ENCODE measurements around the gene CCNT2.
"Not testable (repeated sequence)": the region's sequence is repeated elsewhere in the genome, so short reads cannot be mapped to it uniquely, and the experiment has no call there.

The CCNT2 gene

GRCh38 chr2:134918526-134919340, at the start of gene CCNT2:
Gene CCNT2 (plus strand): TSS chr2:134918822. CDS start chr2:134918855, 33 bp downstream.
- DNase-seq (ENCODE audit: low read depth): peak; percentile 99

- no peak for DNase-seq (ENCODE audit: low read depth)
These were observed 48.5 kb upstream of the CCNT2 start for GRCh38 chr2:134869946-134870736.

- no peak for DNase-seq (ENCODE audit: low read depth)
These were observed 45.5 kb upstream of the CCNT2 start for GRCh38 chr2:134873152-134873551.

DNA sequence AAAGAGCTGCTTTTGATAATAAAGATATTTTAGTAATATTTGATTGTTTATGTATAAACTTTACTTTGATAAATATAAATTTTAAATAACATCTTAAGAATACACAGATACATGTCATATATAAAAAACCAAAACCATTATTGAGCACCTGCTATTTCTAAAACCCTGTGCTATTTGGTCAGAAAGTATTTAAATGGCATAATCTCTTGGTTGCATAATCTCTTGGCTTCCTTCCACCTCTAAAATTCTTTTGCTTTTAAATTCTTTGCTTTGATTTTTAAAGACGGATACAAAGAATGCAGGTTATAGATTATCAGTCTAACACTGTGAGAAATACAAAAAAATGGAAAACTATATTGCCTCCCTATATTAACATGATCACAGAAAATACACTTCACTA, 43.3 kb upstream of the CCNT2 start:
- DNase-seq (ENCODE audit: low read depth): no peak

DNA sequence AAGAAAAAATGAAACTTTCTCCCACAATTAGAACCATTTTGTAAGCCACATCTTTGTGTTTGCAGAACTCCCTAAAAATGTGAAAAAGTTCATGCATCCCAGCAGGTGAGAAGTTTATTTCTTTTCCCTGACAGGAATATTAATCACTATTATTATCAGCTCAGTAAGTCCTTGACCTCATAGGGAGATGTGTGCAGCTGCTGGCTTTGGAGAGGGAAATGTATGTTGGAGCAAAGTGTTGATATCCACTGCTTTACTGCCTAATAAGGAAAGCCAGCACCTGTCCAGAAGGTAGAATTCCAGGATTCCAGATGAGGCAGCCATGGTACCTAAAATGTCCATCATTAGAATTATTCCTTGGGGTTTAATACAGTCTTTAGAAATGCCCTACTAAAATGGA, 35.8 kb upstream of the CCNT2 start:
- no peak for DNase-seq (ENCODE audit: low read depth)

DNA sequence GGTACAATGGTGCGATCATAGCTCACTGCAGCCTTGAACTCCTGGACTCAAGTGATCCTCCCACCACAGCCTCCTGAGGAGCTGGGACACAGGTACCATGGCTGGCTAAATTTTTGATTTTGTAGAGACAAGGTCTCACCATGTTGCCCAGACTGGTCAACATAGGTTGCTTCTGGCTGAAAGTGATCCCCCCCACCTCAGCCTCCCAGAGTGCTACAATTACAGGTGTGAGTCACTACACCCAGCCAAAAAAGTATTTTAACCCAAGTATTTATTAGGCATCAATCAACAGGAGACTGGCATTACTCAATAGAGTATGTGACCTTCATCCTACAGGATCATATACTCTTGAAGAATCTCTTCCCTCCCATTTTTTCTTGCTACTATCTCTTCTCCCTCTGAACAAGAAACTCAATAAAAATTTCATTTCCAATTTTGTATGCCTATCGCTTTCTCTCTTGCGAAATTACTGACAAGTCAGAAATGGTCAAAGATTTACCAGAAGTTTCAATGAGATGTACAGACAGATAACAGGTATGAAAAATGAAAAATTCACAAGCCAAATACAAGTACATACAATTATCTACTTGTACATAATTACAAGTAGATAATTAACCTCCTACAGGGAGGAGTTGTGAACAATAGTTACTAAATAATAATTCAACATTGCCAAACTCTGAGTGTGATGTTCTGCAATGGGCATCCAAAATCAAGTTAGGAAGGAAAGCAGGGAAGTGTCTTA, 34.9 kb upstream of the CCNT2 start:
- no peak for DNase-seq (ENCODE audit: low read depth)

GRCh38 chr2:134884435-134884834, 34.2 kb upstream of the CCNT2 start:
- DNase-seq (ENCODE audit: low read depth): no peak

DNA sequence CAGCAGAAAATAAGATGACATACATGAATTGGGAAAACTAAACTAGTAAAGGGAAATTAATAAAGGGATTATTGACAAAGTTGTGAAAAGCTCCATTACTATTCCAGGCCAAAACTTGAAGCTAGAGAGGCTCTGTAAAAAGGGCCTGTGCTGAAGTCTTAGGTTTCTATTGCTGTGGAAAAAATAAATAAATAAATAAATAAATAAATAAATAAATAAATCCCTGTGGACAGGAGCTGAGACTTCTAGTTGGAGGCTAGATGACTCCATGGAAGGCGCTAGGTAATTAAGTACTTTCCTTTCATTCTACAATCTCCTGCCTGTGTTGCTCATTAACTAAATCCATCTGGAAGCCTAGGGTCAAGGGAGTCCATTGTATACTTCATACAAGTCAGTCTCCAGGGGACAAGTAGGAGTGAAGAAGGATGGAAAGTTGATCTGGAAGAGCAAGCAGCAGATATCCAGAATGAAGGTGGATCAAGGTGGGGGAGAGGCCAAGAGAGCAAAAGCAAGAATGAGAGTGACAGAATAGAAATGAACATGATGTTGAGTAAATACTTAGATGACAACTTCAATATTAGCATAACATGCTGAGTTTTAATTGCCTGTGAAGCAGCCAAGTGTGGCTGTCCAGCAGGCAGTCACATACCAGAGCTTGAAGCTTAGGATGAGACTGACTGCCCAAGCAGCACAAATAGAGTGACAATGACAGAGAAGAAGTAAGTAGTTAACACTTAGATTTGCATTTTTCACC, 26.2 kb upstream of the CCNT2 start:
- no peak for DNase-seq (ENCODE audit: low read depth)

GRCh38 chr2:134897932-134898331, 20.7 kb upstream of the CCNT2 start:
- no peak for DNase-seq (ENCODE audit: low read depth)

DNA sequence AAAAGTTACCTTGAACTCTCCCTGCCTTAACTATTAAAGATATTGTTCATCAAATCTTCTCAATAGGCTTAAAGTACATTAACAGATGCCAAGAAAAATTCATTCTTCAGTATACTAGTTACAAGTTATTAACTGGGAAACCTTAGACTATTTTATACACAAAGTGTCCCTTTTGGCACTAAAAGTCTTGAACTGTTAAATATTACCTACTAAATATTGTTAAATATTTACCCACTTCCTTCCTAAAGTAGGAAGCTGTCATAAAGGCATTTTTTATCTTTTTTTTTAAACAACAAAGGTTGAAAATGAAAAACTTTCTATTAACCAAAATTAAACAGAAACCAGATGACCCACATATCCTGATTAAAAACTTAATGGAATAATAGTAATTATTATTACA, 19.4 kb upstream of the CCNT2 start:
- DNase-seq (ENCODE audit: low read depth): no peak

DNA sequence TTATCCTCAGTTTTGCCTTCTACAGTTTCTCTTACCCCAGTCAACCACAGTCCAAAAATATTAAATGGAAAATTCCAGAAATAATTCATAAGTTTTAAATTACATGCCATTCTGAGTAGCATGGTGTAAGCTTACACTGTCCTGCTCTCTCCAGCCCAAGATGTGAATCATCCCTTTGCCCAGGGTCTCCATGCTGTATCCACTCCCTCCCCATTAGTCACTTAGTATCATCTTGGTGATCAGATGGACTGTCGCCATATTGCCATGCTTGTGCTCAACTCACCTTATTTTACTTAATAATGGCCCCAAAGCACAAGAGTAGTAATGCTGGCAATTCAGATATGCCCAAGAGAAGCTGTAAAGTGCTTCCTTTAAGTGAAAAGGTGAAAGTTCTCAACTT, 18.5 kb upstream of the CCNT2 start:
- no peak for DNase-seq (ENCODE audit: low read depth)

DNA sequence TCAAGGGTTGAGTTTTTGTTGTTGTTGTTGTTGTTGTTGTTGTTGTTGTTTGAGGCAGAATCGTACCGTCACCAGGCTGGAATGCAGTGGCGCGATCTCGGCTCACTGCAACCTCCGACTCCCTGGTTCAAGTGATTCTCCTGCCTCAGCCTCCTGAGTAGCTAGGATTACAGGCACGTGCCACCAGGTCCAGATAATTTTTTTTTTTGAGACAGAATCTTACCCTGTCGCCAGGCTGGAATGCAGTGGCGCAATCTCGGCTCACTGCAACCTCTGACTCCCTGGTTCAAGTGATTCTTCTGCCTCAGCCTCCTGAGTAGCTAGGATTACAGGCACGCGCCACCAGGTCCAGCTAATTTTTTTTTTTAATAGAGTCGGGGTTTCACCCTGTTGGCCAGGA, 14.9 kb upstream of the CCNT2 start:
- not testable (repeated sequence) for DNase-seq (ENCODE audit: low read depth)

GRCh38 chr2:134905168-134905567, 13.5 kb upstream of the CCNT2 start:
- no peak for DNase-seq (ENCODE audit: low read depth)

GRCh38 chr2:134906726-134907125, 11.9 kb upstream of the CCNT2 start:
- DNase-seq (ENCODE audit: low read depth): no peak

GRCh38 chr2:134907441-134908116, 11.0 kb upstream of the CCNT2 start:
- not testable (repeated sequence) for DNase-seq (ENCODE audit: low read depth)

- DNase-seq (ENCODE audit: low read depth): no peak
These were observed 7.7 kb upstream of the CCNT2 start for GRCh38 chr2:134910763-134911399.

GRCh38 chr2:134911400-134911785, 7.2 kb upstream of the CCNT2 start:
- no peak for DNase-seq (ENCODE audit: low read depth)

DNA sequence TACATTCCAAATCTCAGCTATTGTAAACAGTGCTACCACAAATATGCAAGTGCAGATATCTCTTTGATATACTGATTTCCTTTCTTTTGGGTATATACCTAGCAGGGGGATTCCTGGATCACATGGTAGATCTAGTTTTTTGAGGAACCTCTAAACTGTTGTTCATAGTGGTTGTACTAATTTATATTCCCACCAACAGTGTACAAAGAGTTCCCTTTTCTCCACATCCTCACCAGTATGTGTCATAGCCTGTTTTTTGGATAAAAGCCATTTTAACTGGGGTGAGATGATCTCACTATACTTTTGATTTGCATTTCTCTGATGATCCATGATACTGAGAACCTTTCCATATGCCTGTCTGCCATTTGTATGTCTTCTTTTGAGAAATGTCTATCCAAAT, 6.3 kb upstream of the CCNT2 start:
- no peak for DNase-seq (ENCODE audit: low read depth)

GRCh38 chr2:134917360-134917865, 1.2 kb upstream of the CCNT2 start:
- DNase-seq (ENCODE audit: low read depth): no peak

DNA sequence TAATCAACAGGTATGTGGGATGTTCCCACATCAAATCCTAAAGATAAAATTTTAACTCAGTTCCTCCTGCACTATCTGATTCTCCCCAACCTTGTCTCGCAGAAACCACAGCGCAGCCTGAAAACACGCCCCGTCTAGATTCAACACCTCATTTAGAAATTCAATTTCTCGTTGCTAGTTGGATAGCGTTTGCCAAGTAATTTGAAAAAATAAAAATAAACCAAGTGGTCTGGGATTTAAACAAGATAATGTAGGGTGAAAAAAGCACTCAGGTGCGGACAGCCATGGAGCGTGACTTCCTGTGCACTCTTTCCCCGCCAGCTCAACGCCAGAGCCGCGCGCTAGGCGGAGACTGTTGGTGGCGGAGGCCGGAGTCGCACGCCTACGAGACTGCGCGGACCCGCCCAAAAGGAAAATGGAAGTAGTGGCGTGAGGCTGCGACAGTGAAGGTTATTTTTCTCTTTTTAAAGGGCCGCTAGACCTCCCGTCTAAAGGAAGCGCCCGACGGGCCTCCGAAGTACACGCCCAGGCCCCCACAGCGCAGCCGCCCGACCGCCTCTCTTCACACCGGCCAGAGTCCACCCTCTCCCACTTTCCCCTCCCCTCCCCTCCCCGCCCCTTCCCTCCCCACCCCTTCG, 615 bp upstream of the CCNT2 start:
- peak; percentile 83 for DNase-seq (ENCODE audit: low read depth)
